ENCODE measurements around the gene RTTN. TPM values are rescaled to one million over a fixed set of nuclear protein-coding genes. Genes with fewer than 3 reads are reported as not detected.

The RTTN gene
- polyA plus RNA-seq, 1 donor (not counting 4 experiments of a cell fraction or from before 2014, with no cell fraction given) = 77.3 TPM

DNA sequence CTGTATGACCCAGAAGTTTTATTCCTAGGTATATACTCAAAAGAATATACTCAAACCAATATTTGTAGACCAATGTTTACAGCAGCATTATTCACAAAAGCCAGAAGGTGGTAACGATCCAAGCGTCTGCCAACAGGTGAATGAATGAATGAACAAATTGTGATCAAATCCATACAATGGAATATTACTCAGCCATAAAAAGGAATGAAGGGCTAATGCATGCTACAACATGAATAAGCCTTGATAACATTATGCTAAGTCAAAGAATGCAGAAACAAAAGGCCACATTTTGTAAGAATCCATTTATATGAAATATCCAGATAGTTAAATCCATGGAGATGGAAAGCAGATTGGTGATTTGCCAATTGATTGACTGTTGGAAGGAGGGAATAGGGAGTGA, 252.3 kb downstream of the RTTN start:
- H3K4me3 ChIP-seq (ENCODE audit: control insufficient read depth in 2 of 3, extremely low read depth in 1 of 3, insufficient read depth in 2 of 3, low read depth in 1 of 3, low read length in 3 of 3) = no peak overlapping the region
- DNase-seq (ENCODE audit: low read depth, low spot score) (no peak), FAIRE-seq (no peak)
- H2AFZ ChIP-seq (ENCODE audit: control insufficient read depth, low read length) = no peak overlapping the region
- no peaks in the 10 kb centered on the region for H3K4me1 ChIP-seq (ENCODE audit: control insufficient read depth, extremely low read depth, insufficient read depth, low read length)
- no peaks in the 10 kb centered on the region for H3K36me3 ChIP-seq (ENCODE audit: control insufficient read depth in 2 of 2, extremely low read depth in 1 of 2, insufficient read depth in 2 of 2, low read length in 2 of 2)
- dilution Hi-C loops (cut with MboI; ENCODE audit: extremely low pct_ligation_motif_present, low sequenced_read_pairs) = no loop called here
- no peak overlapping the region for H3K9ac ChIP-seq (ENCODE audit: control insufficient read depth, extremely low read depth, insufficient read depth, low read length)
- no peak for TF ChIP-seq EZH2 (IDR thresholded peaks at IDR 0.05; ENCODE audit: low read length)
- TF ChIP-seq, protein P1, sequence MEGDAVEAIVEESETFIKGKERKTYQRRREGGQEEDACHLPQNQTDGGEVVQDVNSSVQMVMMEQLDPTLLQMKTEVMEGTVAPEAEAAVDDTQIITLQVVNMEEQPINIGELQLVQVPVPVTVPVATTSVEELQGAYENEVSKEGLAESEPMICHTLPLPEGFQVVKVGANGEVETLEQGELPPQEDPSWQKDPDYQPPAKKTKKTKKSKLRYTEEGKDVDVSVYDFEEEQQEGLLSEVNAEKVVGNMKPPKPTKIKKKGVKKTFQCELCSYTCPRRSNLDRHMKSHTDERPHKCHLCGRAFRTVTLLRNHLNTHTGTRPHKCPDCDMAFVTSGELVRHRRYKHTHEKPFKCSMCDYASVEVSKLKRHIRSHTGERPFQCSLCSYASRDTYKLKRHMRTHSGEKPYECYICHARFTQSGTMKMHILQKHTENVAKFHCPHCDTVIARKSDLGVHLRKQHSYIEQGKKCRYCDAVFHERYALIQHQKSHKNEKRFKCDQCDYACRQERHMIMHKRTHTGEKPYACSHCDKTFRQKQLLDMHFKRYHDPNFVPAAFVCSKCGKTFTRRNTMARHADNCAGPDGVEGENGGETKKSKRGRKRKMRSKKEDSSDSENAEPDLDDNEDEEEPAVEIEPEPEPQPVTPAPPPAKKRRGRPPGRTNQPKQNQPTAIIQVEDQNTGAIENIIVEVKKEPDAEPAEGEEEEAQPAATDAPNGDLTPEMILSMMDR (optimal IDR thresholded peaks at IDR 0.05 in 1 of 3, IDR thresholded peaks at IDR 0.05 in 1 of 3, conservative IDR thresholded peaks at IDR 0.05 in 1 of 3; ENCODE audit: extremely low read depth in 1 of 3, insufficient read depth in 2 of 3, low read length in 3 of 3) = no peak
- no peak overlapping the region for H3K27ac ChIP-seq (ENCODE audit: control insufficient read depth, insufficient read depth, low read length)
- H3K27me3 ChIP-seq (ENCODE audit: control insufficient read depth, extremely low read depth, insufficient read depth, low read length) = no peaks in the 10 kb centered on the region
- H3K4me2 ChIP-seq (ENCODE audit: control insufficient read depth, extremely low read depth, insufficient read depth, low read depth, low read length) = no peak overlapping the region
- H3K9me1 ChIP-seq (ENCODE audit: control insufficient read depth, extremely low read depth, insufficient read depth, low read length) = no peaks in the 10 kb centered on the region
- H3K9me3 ChIP-seq (ENCODE audit: control insufficient read depth, low read depth, low read length) = no peaks in the 10 kb centered on the region
- no peaks in the 10 kb centered on the region for H4K20me1 ChIP-seq (ENCODE audit: control insufficient read depth, extremely low read depth, insufficient read depth, low read length)
- no peaks in the 10 kb centered on the region for H3K79me2 ChIP-seq (ENCODE audit: control insufficient read depth, insufficient read depth, low read length)

Other genes starting within 250 kb of the RTTN start
- 18.7 to 22.2 TPM (median 20.4 TPM) in 3 replicates for gene SOCS6, start 83.4 kb upstream of the RTTN start, polyA plus RNA-seq

All from keratinocyte (primary cell).